HepG2 (cell line): ENCODE results near the gene YIPF1. TPM values are rescaled to one million over a fixed set of nuclear protein-coding genes. Genes with fewer than 3 reads are reported as not detected.
A peak's percentile ranks its signal among the peaks of the same experiment; 100 is the strongest.

Source experiments
- HES4 ChIP-seq: sonication (generic); formaldehyde crosslinking; IDR thresholded peaks from 2 replicates; pipeline ENCODE4 v1.9.0; 2021; ENCODE audit warnings: mild to moderate bottlenecking, missing genetic modification reagents, borderline replicate concordance
- HNRNPUL1 ChIP-seq: fragments of 200-400 bp; formaldehyde crosslinking; IDR thresholded peaks from 2 replicates; pipeline ENCODE4 v1.6.1; 2017; ENCODE audit warnings: low read depth, mild to moderate bottlenecking, low read length, moderate library complexity
- NFE2 ChIP-seq: sonication (generic); formaldehyde crosslinking; IDR thresholded peaks from 2 replicates; pipeline ENCODE4 v1.4.0; 2020; ENCODE audit warnings: missing genetic modification reagents
- TEAD2 ChIP-seq: sonication (generic); formaldehyde crosslinking; IDR thresholded peaks from 2 replicates; pipeline ENCODE4 v1.9.0; 2021; ENCODE audit warnings: missing genetic modification reagents
- YY1 ChIP-seq: IDR thresholded peaks from 2 replicates; pipeline ENCODE4 v1.6.1; 2011; ENCODE audit warnings: low read length, low read depth, moderate library complexity, mild to moderate bottlenecking; ENCODE audit not compliant: insufficient read depth, insufficient replicate concordance
- ZNF451 ChIP-seq: sonication (generic); formaldehyde crosslinking; IDR thresholded peaks from 2 replicates; pipeline ENCODE4 v1.5.0; 2020; ENCODE audit warnings: mild to moderate bottlenecking, missing genetic modification reagents
- ZNF83 ChIP-seq: sonication (generic); formaldehyde crosslinking; IDR thresholded peaks from 2 replicates; pipeline ENCODE4 v1.4.0; 2020; ENCODE audit warnings: missing genetic modification reagents, mild to moderate bottlenecking, borderline replicate concordance
- ZSCAN12 ChIP-seq: sonication (generic); formaldehyde crosslinking; IDR thresholded peaks from 2 replicates; pipeline ENCODE4 v1.9.0; 2021; ENCODE audit warnings: mild to moderate bottlenecking, missing genetic modification reagents
- ZZZ3 ChIP-seq: sonication (generic); formaldehyde crosslinking; IDR thresholded peaks from 2 replicates; pipeline ENCODE4 v1.4.0; 2020; ENCODE audit warnings: missing genetic modification reagents, mild to moderate bottlenecking, borderline replicate concordance
- polyA plus RNA-seq, 8 experiments: library from polyadenylated mRNA; depleted of rRNA in 3 of 8; stranded (reverse) in 7 of 8; unstranded in 1 of 8; fragments of >200 nt; fragmentation: Illumina TruSeq in 4 of 8; extraction: Trizol in 4 of 8; gene quantifications; 2 replicates each; pipeline versions ENCODE4 v1.2.1 to v1.2.3, GENCODE V29; 2011 to 2016; ENCODE audit warnings: low read depth in 4 of 8, missing spikeins in 1 of 8, mixed read lengths in 1 of 8; ENCODE audit not compliant: insufficient read depth in 1 of 8
- total RNA-seq, 5 experiments: library from RNA; depleted of rRNA; stranded (reverse); fragments of >200 nt; fragmentation: Illumina TruSeq; extraction: Trizol; gene quantifications; 2 replicates each; pipeline ENCODE4 v1.2.3, GENCODE V29; 2016; ENCODE audit warnings: low read depth in 1 of 5
- TF ChIP-seq, protein P1 (sequence below): IDR thresholded peaks from 2 replicates; pipeline ENCODE4 v1.6.1; 2012; ENCODE audit warnings: low read length, improper control_type of control experiment
- TF ChIP-seq, protein P2 (sequence below): sonication (generic); formaldehyde crosslinking; IDR thresholded peaks from 2 replicates; pipeline ENCODE4 v1.8.0; 2022; ENCODE audit warnings: mild to moderate bottlenecking, missing genetic modification reagents, moderate library complexity
- TF ChIP-seq, protein P3 (sequence below): sonication (generic); formaldehyde crosslinking; IDR thresholded peaks from 2 replicates; pipeline ENCODE4; 2020; ENCODE audit warnings: missing genetic modification reagents, mild to moderate bottlenecking, borderline replicate concordance
- TF ChIP-seq, protein P4 (sequence below): IDR thresholded peaks from 2 replicates; pipeline ENCODE4 v1.6.1; 2016; ENCODE audit warnings: missing biosample characterization, missing genetic modification reagents, low read depth
- TF ChIP-seq, protein P5 (sequence below): IDR thresholded peaks from 2 replicates; pipeline ENCODE4 v1.6.1; 2016; ENCODE audit warnings: mild to moderate bottlenecking
- TF ChIP-seq, protein P6 (sequence below): sonication (generic); formaldehyde crosslinking; IDR thresholded peaks from 2 replicates; pipeline ENCODE4 v1.4.0; 2020; ENCODE audit warnings: mild to moderate bottlenecking, missing genetic modification reagents

Gene YIPF1
- total and polyA plus RNA-seq, 2 of the 13 experiments (the other 11 are each of a cell fraction or from before 2014, with no cell fraction given) = 21.1 to 31.9 TPM

DNA sequence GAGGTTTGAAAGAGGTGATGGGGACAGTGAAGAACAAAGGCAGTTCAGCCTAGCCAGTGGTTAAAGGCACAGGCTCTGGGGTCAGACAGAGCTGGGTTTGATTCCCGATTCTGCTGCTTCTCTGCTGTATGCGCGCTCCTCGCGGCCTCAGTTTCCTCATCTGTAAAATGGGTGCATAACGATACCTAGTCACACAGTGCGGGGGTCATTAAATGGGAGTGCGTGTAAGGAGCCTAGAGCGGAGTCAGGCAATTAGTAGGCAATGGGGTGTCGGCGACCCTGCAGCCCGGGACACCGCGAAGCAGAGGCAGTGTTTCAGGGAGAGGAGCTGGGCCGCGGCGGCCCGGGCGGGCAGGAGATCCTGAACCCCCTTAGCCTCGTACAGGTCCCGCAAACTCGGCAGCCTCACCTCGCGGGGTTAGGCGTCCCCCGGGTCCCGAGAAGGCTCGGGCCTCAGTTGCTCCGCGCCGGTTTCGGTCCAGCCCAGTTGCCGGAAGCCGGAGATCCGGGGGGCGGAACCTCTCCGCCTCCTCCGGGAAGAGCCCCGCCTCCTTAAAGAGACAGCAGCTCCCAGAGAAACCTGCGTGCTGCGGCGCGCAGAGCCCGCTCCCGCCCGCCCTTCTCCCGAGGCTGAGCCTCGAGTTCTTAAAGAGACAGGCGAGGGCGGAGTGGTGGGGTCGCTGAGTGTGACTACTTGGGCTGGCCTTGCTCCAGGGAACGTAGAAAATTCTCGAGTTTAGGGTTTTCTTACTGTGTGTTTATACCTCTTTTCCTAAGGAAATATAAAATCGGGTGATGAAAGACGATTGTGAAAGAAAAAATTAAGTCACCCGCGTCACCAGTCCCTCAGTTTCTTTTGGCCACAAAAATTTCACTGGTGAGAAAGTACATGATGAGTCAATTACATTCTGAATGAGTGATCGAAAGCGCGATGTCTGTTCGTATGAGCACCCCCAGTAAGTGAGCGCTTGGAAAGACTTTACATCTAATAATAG lies at the start of gene YIPF1 (continued):
- TF ChIP-seq, protein P1, sequence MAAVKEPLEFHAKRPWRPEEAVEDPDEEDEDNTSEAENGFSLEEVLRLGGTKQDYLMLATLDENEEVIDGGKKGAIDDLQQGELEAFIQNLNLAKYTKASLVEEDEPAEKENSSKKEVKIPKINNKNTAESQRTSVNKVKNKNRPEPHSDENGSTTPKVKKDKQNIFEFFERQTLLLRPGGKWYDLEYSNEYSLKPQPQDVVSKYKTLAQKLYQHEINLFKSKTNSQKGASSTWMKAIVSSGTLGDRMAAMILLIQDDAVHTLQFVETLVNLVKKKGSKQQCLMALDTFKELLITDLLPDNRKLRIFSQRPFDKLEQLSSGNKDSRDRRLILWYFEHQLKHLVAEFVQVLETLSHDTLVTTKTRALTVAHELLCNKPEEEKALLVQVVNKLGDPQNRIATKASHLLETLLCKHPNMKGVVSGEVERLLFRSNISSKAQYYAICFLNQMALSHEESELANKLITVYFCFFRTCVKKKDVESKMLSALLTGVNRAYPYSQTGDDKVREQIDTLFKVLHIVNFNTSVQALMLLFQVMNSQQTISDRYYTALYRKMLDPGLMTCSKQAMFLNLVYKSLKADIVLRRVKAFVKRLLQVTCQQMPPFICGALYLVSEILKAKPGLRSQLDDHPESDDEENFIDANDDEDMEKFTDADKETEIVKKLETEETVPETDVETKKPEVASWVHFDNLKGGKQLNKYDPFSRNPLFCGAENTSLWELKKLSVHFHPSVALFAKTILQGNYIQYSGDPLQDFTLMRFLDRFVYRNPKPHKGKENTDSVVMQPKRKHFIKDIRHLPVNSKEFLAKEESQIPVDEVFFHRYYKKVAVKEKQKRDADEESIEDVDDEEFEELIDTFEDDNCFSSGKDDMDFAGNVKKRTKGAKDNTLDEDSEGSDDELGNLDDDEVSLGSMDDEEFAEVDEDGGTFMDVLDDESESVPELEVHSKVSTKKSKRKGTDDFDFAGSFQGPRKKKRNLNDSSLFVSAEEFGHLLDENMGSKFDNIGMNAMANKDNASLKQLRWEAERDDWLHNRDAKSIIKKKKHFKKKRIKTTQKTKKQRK = no peak
- TF ChIP-seq ZZZ3 = 0 out of 2 replicates have a peak, but pooled peaks have one; percentile 45
- TF ChIP-seq HES4 (CRISPR knock-in tag) = no peak
- TF ChIP-seq, protein P2, sequence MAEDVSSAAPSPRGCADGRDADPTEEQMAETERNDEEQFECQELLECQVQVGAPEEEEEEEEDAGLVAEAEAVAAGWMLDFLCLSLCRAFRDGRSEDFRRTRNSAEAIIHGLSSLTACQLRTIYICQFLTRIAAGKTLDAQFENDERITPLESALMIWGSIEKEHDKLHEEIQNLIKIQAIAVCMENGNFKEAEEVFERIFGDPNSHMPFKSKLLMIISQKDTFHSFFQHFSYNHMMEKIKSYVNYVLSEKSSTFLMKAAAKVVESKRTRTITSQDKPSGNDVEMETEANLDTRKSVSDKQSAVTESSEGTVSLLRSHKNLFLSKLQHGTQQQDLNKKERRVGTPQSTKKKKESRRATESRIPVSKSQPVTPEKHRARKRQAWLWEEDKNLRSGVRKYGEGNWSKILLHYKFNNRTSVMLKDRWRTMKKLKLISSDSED = no peak
- TF ChIP-seq, protein P3, sequence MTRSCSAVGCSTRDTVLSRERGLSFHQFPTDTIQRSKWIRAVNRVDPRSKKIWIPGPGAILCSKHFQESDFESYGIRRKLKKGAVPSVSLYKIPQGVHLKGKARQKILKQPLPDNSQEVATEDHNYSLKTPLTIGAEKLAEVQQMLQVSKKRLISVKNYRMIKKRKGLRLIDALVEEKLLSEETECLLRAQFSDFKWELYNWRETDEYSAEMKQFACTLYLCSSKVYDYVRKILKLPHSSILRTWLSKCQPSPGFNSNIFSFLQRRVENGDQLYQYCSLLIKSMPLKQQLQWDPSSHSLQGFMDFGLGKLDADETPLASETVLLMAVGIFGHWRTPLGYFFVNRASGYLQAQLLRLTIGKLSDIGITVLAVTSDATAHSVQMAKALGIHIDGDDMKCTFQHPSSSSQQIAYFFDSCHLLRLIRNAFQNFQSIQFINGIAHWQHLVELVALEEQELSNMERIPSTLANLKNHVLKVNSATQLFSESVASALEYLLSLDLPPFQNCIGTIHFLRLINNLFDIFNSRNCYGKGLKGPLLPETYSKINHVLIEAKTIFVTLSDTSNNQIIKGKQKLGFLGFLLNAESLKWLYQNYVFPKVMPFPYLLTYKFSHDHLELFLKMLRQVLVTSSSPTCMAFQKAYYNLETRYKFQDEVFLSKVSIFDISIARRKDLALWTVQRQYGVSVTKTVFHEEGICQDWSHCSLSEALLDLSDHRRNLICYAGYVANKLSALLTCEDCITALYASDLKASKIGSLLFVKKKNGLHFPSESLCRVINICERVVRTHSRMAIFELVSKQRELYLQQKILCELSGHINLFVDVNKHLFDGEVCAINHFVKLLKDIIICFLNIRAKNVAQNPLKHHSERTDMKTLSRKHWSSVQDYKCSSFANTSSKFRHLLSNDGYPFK (CRISPR knock-in tag) = peak; percentile 45; the same call in 1 of the 2 replicates
- no peak for TF ChIP-seq TEAD2
- TF ChIP-seq, protein P4, sequence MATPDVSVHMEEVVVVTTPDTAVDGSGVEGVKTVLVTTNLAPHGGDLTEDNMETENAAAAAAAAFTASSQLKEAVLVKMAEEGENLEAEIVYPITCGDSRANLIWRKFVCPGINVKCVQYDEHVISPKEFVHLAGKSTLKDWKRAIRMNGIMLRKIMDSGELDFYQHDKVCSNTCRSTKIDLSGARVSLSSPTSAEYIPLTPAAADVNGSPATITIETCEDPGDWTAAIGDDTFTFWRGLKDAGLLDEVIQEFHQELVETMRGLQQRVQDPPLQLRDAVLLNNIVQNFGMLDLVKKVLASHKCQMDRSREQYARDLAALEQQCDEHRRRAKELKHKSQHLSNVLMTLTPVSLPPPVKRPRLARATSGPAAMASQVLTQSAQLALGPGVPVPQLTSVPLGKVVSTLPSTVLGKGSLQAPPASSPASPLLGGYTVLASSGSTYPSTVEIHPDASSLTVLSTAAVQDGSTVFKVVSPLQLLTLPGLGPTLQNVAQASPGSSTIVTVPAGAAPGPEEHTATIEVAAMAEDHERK = no peak
- TF ChIP-seq ZNF83 (CRISPR knock-in tag) = 0 out of 2 replicates have a peak, but pooled peaks have one; percentile 55
- TF ChIP-seq, protein P5, sequence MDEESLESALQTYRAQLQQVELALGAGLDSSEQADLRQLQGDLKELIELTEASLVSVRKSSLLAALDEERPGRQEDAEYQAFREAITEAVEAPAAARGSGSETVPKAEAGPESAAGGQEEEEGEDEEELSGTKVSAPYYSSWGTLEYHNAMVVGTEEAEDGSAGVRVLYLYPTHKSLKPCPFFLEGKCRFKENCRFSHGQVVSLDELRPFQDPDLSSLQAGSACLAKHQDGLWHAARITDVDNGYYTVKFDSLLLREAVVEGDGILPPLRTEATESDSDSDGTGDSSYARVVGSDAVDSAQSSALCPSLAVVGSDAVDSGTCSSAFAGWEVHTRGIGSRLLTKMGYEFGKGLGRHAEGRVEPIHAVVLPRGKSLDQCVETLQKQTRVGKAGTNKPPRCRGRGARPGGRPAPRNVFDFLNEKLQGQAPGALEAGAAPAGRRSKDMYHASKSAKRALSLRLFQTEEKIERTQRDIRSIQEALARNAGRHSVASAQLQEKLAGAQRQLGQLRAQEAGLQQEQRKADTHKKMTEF (CRISPR knock-in tag) = peak; percentile 59; the same call in 1 of the 2 replicates
- no peak for TF ChIP-seq HNRNPUL1
- TF ChIP-seq, protein P6, sequence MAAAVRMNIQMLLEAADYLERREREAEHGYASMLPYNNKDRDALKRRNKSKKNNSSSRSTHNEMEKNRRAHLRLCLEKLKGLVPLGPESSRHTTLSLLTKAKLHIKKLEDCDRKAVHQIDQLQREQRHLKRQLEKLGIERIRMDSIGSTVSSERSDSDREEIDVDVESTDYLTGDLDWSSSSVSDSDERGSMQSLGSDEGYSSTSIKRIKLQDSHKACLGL (CRISPR knock-in tag) = peak; percentile 49; the same call in 1 of the 2 replicates
- TF ChIP-seq ZNF451 (CRISPR knock-in tag) = peak; percentile 59; the same call in 1 of the 2 replicates
- TF ChIP-seq ZSCAN12 (CRISPR knock-in tag) = no peak
- TF ChIP-seq NFE2 (CRISPR knock-in tag) = no peak
- no peak for TF ChIP-seq YY1
